WERI-Rb-1 (cell line): Measurements from ENCODE around the gene FAM234B.

Source experiments
- DNase-seq: peaks from one replicate; pipeline ENCODE4 v3.0.0-alpha.2; 2020
- H3K27ac ChIP-seq: fragments of 250-450 bp; sonication (Bioruptor Pico); 2 replicates; pipeline ENCODE4 v1.5.1; 2020; ENCODE audit warnings: mild to moderate bottlenecking, moderate library complexity
- H3K27me3 ChIP-seq: fragments of 250-450 bp; sonication (Bioruptor Pico); 2 replicates; pipeline ENCODE4 v1.5.1; 2021; ENCODE audit warnings: mild to moderate bottlenecking, low read depth, moderate library complexity; ENCODE audit not compliant: insufficient read depth, severe bottlenecking
- H3K36me3 ChIP-seq: fragments of 250-450 bp; sonication (Bioruptor Pico); 2 replicates; pipeline ENCODE4 v1.5.1; 2020; ENCODE audit warnings: mild to moderate bottlenecking, moderate library complexity
- H3K4me3 ChIP-seq: 2 replicates; pipeline ENCODE4 v1.5.1; 2011; ENCODE audit warnings: low read depth, mild to moderate bottlenecking, control low read depth, low read length
- H3K9me3 ChIP-seq: fragments of 250-450 bp; sonication (Bioruptor Pico); 2 replicates; pipeline ENCODE4 v1.5.1; 2021; ENCODE audit warnings: mild to moderate bottlenecking, moderate library complexity; ENCODE audit not compliant: severe bottlenecking
- CTCF ChIP-seq: IDR thresholded peaks from 2 replicates; pipeline ENCODE4 v1.5.1; 2011; ENCODE audit warnings: low read depth, mild to moderate bottlenecking, control low read depth, inconsistent platforms, low read length

The FAM234B gene

GRCh38 chr12:13105781-13106180 is 61.6 kb downstream of the FAM234B start:
- no peak for TF ChIP-seq CTCF
- Histone ChIP-seq H3K4me3 (no peak overlapping the region), H3K27me3 (no peaks in the 10 kb centered on the region), H3K36me3 (no peaks in the 10 kb centered on the region), H3K27ac (no peak overlapping the region), H3K9me3 (peaks cover 7% of the 10 kb centered on the region)
- DNase-seq: no peak

DNA sequence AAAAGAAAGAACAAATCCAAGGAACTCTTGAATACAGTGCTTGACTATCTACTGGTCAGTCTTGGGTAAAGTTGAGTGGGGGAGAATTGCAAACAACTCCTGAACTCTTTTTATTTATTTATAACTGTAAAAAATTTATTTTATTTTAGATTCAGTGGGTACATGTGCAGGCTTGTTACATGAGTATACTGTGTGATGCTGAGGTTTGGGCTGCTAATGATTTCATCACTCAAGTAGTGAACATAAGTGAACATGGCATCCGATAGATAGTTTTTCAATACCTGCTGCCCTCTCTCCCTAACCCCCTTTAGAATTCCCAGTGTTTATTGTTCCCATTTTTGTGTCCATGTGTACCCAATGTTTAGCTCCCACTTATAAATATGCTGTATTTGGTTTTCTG is 62.5 kb downstream of the FAM234B start:
- no peak for TF ChIP-seq CTCF
- no peaks in the 10 kb centered on the region for H3K27me3 ChIP-seq
- H3K36me3 ChIP-seq: no peaks in the 10 kb centered on the region
- peaks cover 7% of the 10 kb centered on the region for H3K9me3 ChIP-seq
- DNase-seq: no peak
- H3K4me3 ChIP-seq: no peak overlapping the region
- no peak overlapping the region for H3K27ac ChIP-seq

- H3K36me3 ChIP-seq: no peaks in the 10 kb centered on the region
- TF ChIP-seq CTCF: no peak
- no peak overlapping the region for H3K27ac ChIP-seq
- DNase-seq: no peak
- peaks cover 15% of the 10 kb centered on the region for H3K9me3 ChIP-seq
- H3K4me3 ChIP-seq: no peak overlapping the region
- no peaks in the 10 kb centered on the region for H3K27me3 ChIP-seq
These were observed 68.8 kb downstream of the FAM234B start for GRCh38 chr12:13112968-13113367.

DNA sequence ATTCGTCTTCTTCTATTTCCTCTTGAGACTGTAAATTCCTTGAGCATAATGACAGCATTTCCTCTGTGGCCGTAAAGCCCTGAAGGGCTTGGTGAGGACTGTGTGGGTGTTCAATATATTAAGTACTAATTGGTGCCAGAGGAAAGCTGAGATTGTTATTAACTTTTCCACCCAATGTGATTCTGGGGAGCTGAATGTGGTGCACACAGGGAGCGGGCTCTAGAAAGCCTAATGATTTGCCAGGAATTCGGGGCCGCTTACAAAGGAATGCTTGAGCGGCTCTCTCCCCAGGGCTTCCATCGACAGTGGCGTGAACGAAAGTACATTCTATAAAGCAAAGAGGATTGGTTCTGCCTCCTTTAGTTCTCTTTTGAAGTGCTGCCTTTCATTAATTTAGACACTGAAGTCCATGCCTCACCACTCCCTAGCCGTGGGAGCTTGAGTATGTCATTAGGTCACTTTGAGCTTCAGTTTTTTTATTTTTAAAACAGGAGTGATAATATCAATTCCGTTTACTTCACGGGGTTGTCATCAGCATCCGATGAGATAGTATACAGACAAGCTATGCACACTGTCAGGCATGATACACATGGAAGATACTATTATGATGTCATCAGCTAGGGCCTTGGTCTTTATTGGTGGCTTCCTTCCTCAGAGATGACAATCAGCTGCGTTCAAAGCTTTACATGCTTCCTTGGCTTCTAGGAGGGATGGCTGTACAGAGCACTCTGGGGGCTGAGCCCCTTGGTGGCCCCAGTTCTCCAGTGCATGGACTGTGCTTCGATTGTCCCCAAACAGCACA is 70.3 kb downstream of the FAM234B start:
- TF ChIP-seq CTCF: no peak
- no peaks in the 10 kb centered on the region for H3K36me3 ChIP-seq
- H3K27ac ChIP-seq: no peak overlapping the region
- H3K9me3 ChIP-seq: peaks cover 8% of the 10 kb centered on the region
- no peak overlapping the region for H3K4me3 ChIP-seq
- no peak for DNase-seq
- no peaks in the 10 kb centered on the region for H3K27me3 ChIP-seq

DNA sequence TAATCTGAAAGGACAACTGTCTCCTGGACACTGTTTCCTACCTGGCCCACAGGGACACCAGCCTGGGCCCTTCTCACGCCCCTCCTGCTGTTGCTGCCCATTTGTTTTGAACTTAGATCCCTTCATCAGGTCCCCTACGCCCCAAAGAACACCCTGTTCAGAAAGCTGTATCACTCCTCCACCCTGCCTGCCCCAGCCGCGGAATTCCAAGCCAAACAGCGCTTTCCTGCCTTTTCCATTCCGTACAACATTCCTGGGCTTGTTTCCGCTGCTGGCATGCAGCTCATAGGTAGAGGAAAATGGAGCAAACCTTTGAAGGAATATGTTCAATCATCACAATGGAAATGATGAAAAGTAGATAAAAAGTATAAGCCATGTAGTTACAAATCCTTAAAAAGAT is 72.1 kb downstream of the FAM234B start:
- no peaks in the 10 kb centered on the region for H3K36me3 ChIP-seq
- no peak overlapping the region for H3K27ac ChIP-seq
- no peaks in the 10 kb centered on the region for H3K27me3 ChIP-seq
- TF ChIP-seq CTCF: no peak
- H3K9me3 ChIP-seq: peaks cover 8% of the 10 kb centered on the region
- H3K4me3 ChIP-seq: no peak overlapping the region
- DNase-seq: no peak

GRCh38 chr12:13117029-13117428 is 72.8 kb downstream of the FAM234B start:
- TF ChIP-seq CTCF: no peak
- Histone ChIP-seq H3K9me3 (peaks cover 5% of the 10 kb centered on the region), H3K27ac (no peak overlapping the region), H3K36me3 (no peaks in the 10 kb centered on the region), H3K4me3 (no peak overlapping the region), H3K27me3 (no peaks in the 10 kb centered on the region)
- no peak for DNase-seq
